ENCODE measurements around the gene PACSIN3. TPM values are rescaled to one million over a fixed set of nuclear protein-coding genes. Genes with fewer than 3 reads are reported as not detected.

The PACSIN3 gene
- total RNA-seq, 1 donor from 2014 or later = 59.4 TPM

DNA sequence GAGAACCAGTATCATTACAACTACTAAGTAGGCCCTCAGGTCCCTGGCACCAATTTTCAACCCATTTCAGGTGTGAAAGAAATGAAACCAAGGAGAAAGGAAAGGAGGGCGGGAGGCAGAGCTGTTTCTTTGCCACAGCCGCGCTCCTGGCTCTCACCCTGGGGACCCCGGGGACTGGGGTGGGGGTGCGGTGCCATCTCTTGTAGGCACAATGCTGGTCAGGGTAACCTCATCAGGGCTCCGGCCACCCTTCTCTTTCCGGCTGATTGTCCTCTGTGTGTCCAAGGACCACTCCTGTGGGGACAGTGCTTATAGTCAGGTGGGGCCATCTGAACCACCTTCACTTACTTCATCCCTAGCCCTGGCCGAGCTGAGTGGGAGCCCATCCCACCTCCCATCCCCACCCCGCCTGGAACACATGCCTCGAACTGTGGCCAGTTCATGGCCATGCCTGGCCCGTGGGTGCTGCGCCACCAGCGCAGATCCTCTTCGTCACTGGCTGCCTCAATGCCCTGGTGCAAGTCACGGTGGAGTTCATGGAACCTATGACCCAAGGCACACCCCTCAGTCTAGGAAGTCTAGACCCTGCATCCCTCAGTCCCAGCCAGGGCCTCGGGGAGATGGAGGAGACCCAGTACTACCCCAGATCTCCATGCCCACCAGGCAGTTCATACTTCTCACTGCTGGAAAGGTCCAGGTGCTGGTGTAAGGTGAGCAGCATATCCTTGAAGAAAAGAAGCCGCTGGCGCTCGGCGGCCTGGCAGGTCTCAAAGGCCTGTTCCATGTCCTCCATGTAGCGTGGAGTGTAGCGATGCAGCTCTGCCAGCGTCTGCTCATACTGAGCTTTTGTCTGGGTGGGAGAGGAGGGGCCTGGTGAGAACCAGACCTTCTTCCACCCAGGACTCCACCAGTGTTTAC lies 7.2 kb downstream of the PACSIN3 start:
- DNase-seq (ENCODE audit: extremely low spot score in 2 of 2) = no peak
- intact Hi-C loops (cut with DNase I) = loop anchor here (5.0 kb wide), 3 partner anchors 33 to 173 kb away; partner anchors contain the start of genes DDB2, MYBPC3 and NR1H3
- TF ChIP-seq, protein P1, sequence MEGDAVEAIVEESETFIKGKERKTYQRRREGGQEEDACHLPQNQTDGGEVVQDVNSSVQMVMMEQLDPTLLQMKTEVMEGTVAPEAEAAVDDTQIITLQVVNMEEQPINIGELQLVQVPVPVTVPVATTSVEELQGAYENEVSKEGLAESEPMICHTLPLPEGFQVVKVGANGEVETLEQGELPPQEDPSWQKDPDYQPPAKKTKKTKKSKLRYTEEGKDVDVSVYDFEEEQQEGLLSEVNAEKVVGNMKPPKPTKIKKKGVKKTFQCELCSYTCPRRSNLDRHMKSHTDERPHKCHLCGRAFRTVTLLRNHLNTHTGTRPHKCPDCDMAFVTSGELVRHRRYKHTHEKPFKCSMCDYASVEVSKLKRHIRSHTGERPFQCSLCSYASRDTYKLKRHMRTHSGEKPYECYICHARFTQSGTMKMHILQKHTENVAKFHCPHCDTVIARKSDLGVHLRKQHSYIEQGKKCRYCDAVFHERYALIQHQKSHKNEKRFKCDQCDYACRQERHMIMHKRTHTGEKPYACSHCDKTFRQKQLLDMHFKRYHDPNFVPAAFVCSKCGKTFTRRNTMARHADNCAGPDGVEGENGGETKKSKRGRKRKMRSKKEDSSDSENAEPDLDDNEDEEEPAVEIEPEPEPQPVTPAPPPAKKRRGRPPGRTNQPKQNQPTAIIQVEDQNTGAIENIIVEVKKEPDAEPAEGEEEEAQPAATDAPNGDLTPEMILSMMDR (IDR thresholded peaks at IDR 0.05) = no peak
- TF ChIP-seq POLR2AphosphoS5 (IDR thresholded peaks at IDR 0.05; ENCODE audit: insufficient read depth in 1 of 2, low read depth in 1 of 2) = no peak
- TF ChIP-seq POLR2A (IDR thresholded peaks at IDR 0.05) = no peak
- Histone ChIP-seq H3K4me3 (no peak overlapping the region), H3K27ac (peak overlapping the region; percentile 98), H3K36me3 (peaks cover 0 to 21% of the 10 kb centered on the region in 2 donors), H3K4me1 (peaks cover 30% of the 10 kb centered on the region), H3K27me3 (no peaks in the 10 kb centered on the region), H3K9me3 (no peaks in the 10 kb centered on the region)

DNA sequence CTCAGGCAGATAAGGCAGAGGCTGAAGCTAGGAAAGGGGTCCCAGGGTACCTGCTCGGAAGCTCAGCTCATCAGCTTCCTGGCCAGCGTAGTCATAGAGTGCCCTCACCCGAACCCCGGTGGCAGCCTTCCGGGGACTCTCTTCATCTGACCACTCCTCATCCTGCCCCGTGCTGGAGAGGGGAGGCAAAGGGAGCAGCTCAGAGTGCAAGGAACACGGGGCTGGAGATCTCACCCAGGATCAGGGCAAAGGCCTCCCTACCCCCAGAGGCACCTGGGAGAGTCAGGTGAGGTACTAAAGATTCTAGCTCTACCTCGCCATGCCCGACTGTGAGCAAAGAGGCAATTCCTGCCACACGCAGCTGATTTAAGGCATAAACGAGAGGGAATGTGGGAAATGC lies 7.9 kb downstream of the PACSIN3 start:
- Histone ChIP-seq H3K27me3 (no peaks in the 10 kb centered on the region), H3K27ac (peak overlapping the region; percentile 98), H3K36me3 (peaks cover 0 to 27% of the 10 kb centered on the region in 2 donors), H3K4me1 (peaks cover 35% of the 10 kb centered on the region), H3K4me3 (no peak overlapping the region), H3K9me3 (no peaks in the 10 kb centered on the region)
- intact Hi-C loops (cut with DNase I) = loop anchor here (5.0 kb wide), 3 partner anchors 34 to 174 kb away; partner anchors contain the start of genes DDB2, MYBPC3 and NR1H3
- TF ChIP-seq POLR2A (IDR thresholded peaks at IDR 0.05) = no peak
- no peak for DNase-seq (ENCODE audit: extremely low spot score in 2 of 2)

DNA sequence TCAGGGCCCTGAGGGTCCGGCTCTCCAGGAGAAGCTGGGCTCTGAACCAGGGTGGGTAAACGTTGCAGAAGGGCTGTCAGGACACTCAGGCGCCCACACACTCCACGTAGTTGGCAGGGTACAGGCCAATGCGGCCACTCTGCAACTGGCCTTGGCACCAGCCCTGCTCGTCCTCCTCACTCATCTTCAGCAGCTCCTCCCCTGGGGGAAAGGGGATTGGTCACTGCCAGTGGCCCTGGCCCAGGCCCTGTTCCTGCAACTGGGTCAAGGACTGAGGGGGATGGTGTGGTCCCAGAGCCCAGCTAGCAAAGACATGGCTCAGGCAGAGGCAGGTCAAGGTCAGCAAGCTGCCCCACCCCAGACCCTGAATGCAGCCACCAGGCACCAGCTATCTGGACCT lies 8.4 kb downstream of the PACSIN3 start:
- Histone ChIP-seq H3K4me1 (peaks cover 40% of the 10 kb centered on the region), H3K36me3 (peaks cover 0 to 32% of the 10 kb centered on the region in 2 donors), H3K9me3 (no peaks in the 10 kb centered on the region), H3K4me3 (no peak overlapping the region), H3K27ac (peak overlapping the region; percentile 98), H3K27me3 (no peaks in the 10 kb centered on the region)
- intact Hi-C loops (cut with DNase I) = loop anchor here (5.0 kb wide), 3 partner anchors 34 to 174 kb away; partner anchors contain the start of genes DDB2, MYBPC3 and NR1H3
- no peak for DNase-seq (ENCODE audit: extremely low spot score in 2 of 2)
- no peak for TF ChIP-seq POLR2A (IDR thresholded peaks at IDR 0.05)
- TF ChIP-seq, protein P1 (IDR thresholded peaks at IDR 0.05) = no peak
- no peak for TF ChIP-seq POLR2AphosphoS5 (IDR thresholded peaks at IDR 0.05; ENCODE audit: insufficient read depth in 1 of 2, low read depth in 1 of 2)

DNA sequence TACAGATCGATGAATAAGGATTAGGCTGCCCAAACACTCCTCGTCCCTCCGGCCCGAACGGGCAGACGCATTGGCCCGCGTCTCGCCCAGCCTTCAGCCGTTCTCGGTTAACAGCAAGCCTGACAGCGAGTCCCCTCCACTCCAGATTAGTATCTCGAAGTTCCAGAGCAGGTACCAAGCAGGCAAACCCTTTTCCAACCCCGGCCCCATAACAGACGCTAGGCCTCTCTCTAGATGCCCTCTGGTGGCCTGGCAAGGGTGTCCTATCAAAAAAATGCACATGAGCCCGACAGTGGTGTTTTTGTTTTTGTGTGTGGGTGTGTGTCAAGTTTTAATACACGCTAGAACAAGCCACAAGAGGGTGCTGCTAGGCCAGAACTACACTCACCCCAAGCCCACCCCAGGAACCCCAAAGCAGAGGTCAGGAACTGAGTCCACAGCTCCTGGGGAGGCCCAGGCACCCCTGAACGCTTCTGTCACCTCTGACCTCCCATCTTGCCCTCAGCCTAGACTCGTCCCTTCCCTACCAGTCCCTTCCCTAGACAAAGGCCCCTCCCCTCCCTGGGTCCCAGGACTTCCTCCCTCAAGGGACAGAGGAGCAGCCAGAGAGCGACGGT lies 8.9 kb downstream of the PACSIN3 start:
- H3K36me3 ChIP-seq = peaks cover 0 to 37% of the 10 kb centered on the region in 2 donors

More for the DNA sequence above, 8.9 kb downstream of the PACSIN3 start:
- TF ChIP-seq POLR2A (IDR thresholded peaks at IDR 0.05) (no peak), POLR2AphosphoS5 (IDR thresholded peaks at IDR 0.05; ENCODE audit: insufficient read depth in 1 of 2, low read depth in 1 of 2) (peak; percentile 42 to 66)
- TF ChIP-seq, protein P1 (IDR thresholded peaks at IDR 0.05) = peak; percentile 44 to 69 (median 66)
- Histone ChIP-seq H3K4me3 (peak overlapping the region; percentile 81 to 96), H3K27me3 (no peaks in the 10 kb centered on the region), H3K9me3 (no peaks in the 10 kb centered on the region), H3K4me1 (peaks cover 45% of the 10 kb centered on the region), H3K27ac (peak overlapping the region; percentile 98)
- peak in 1 of 2 donors; percentile 94 for DNase-seq (ENCODE audit: extremely low spot score in 2 of 2)
- intact Hi-C loops (cut with DNase I) = loop anchor here (5.0 kb wide), 3 partner anchors 35 to 175 kb away; partner anchors contain the start of genes DDB2, MYBPC3 and NR1H3

All from vagina (tissue), 2 donors.